Measurements from ENCODE around the gene DCAF5.
"Not testable (repeated sequence)": the region's sequence is repeated elsewhere in the genome, so short reads cannot be mapped to it uniquely, and the experiment has no call there.

Gene DCAF5

DNA sequence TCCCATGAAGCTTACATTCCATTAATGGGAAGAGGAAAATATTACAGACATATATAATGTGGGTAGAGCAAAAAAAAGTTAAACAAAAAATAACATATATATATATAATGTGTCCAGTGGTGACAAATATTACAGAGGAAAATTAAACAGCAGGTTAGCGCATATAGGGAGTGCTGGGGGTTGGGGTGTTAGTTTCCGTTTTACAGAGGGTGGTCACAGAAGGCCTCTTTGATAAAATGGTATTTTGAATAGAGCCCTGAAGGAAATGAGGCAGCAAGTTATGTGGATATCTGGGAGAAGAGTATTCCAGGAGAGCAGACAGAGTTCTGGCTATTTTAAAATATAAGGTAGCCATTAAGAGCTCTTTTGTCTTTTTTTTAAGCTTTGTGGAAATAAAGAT, 73.2 kb downstream of the DCAF5 start:
- peak overlapping the region; percentile 57 for H3K27ac ChIP-seq
- TF ChIP-seq ZFX (IDR thresholded peaks at IDR 0.05; ENCODE audit: borderline replicate concordance), result no peak
- TF ChIP-seq, protein P1, sequence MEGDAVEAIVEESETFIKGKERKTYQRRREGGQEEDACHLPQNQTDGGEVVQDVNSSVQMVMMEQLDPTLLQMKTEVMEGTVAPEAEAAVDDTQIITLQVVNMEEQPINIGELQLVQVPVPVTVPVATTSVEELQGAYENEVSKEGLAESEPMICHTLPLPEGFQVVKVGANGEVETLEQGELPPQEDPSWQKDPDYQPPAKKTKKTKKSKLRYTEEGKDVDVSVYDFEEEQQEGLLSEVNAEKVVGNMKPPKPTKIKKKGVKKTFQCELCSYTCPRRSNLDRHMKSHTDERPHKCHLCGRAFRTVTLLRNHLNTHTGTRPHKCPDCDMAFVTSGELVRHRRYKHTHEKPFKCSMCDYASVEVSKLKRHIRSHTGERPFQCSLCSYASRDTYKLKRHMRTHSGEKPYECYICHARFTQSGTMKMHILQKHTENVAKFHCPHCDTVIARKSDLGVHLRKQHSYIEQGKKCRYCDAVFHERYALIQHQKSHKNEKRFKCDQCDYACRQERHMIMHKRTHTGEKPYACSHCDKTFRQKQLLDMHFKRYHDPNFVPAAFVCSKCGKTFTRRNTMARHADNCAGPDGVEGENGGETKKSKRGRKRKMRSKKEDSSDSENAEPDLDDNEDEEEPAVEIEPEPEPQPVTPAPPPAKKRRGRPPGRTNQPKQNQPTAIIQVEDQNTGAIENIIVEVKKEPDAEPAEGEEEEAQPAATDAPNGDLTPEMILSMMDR (IDR thresholded peaks at IDR 0.05), result no peak

DNA sequence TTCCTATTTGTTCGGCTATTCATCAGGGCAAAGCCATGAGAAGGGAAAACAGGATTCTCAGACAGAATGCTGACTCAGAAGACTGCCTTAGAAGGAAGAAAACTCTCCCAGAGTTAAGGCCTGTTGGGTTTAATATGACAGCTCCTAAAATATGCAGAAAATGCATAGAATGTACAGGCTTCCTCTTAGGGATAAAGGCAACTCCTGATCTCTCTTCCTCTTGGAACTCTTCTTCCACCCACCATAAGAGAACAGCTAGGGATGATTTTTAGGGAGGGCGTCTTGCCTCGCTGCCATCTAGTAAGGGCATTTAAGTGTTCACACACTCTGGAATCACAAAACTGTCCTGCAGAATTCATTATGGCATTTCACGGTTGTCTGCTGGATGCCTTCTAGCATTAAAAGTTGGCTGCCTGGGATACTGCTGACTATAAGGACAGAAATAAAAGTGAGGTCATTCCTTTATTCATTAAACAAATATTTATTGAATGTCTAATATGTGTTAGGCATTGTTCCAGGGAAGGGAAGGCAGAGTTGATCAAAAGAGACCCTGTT, 73.7 kb downstream of the DCAF5 start:
- H3K27ac ChIP-seq, result peak overlapping the region; percentile 57
- no peak for TF ChIP-seq ZFX (IDR thresholded peaks at IDR 0.05; ENCODE audit: borderline replicate concordance)
- TF ChIP-seq, protein P1 (IDR thresholded peaks at IDR 0.05), result no peak

DNA sequence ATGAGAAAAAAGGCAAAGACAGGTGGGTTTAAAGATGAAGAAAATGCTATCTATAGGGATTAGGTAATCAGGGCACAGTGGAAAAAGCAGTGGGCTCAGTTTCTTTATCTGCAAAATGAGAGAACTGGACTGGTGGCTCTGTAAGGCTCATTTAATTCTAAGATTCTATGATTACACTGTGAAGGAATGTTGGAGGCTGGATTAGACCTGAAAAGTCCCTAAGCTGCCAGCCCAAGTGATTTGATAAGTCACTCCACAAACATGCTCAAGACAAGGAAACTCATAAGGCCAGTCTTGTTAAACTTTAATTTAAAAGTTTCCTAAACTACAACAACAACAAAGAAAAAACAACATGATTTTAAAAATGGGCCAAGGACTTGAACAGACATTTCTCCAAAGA, 75.1 kb downstream of the DCAF5 start:
- H3K27ac ChIP-seq, result no peak overlapping the region
- TF ChIP-seq, protein P1 (IDR thresholded peaks at IDR 0.05), result no peak
- no peak for TF ChIP-seq ZFX (IDR thresholded peaks at IDR 0.05; ENCODE audit: borderline replicate concordance)

DNA sequence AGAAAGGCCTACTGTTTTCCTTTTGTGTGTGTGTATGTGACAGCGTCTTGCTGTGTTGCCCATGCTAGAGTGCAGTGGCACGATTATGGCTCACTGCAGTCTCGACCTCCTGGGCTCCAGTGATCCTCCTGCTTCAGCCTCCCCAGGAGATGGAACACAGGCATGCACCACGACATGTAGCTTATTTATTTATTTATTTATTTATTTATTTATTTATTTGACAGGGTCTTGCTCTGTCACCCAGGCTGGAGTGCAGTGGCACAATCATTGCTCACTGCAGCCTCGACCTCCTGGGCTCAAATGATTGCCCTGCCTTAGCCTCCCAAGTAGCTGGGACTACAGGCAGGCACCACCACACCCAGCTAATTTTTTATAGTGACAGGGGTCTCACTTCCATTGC, 75.7 kb downstream of the DCAF5 start:
- H3K27ac ChIP-seq, result not testable (repeated sequence)

DNA sequence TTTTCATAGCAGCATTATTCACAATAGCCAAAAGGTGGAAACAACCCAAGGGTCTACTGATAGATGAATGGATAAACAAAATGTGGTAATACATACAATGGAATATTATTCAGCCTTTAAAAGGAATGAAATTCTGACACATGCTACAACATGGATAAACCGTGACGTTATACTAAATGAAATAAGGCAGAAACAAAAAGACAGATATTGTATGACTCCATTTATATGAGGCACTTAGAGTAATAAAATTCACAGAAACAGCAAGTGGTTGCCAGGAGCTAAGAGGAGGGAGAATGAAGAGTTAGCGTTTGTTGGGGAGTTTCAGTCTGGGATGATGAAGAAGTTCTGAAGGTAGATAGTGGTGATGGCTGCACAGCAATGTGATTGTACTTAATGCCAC, 76.6 kb downstream of the DCAF5 start:
- H3K27ac ChIP-seq, result no peak overlapping the region
- no peak for TF ChIP-seq ZFX (IDR thresholded peaks at IDR 0.05; ENCODE audit: borderline replicate concordance)

DNA sequence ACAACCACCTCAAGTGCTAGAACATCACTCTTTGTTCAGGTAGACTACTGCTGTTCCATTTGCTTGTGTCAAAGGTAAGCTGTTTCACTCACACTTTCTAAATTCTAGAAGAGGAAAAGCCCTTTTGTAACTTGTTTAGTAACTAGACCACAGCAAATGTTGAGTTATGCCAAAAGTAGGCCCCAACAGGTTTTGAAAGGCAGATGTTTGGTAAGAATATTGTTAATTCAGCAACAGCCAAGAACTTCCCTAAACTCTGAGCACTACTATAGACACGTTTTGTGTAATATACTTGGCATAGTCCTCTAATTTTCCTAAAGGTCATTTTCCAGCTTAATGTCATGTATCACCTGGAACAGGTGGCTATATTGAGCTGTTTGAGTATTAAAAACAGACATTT, 79.0 kb downstream of the DCAF5 start:
- TF ChIP-seq, protein P1 (IDR thresholded peaks at IDR 0.05), result no peak
- TF ChIP-seq ZFX (IDR thresholded peaks at IDR 0.05; ENCODE audit: borderline replicate concordance), result no peak

DNA sequence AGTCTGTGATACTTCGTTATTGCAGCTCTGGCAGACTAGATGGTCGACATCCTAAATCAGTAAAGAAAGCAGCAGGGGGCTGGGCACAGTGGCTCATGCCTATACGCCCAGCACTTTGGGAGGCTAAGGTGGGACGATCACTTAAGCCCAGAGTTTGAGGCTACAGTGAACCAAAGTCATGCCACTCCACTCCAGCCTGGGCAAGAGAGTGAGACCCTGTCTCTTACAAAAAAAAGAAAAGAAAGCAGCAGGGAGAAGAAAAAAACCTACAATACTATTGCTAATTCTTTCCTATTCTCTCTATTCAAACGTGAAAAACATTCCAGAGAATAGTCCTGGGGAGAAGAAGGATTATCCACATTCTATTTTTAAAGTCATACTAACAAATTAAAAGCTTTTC, 79.5 kb downstream of the DCAF5 start:
- no peak overlapping the region for H3K27ac ChIP-seq
- TF ChIP-seq, protein P1 (IDR thresholded peaks at IDR 0.05), result no peak
- no peak for TF ChIP-seq ZFX (IDR thresholded peaks at IDR 0.05; ENCODE audit: borderline replicate concordance)

More for the DNA sequence above, 79.0 kb downstream of the DCAF5 start:
- no peak overlapping the region for H3K27ac ChIP-seq

DNA sequence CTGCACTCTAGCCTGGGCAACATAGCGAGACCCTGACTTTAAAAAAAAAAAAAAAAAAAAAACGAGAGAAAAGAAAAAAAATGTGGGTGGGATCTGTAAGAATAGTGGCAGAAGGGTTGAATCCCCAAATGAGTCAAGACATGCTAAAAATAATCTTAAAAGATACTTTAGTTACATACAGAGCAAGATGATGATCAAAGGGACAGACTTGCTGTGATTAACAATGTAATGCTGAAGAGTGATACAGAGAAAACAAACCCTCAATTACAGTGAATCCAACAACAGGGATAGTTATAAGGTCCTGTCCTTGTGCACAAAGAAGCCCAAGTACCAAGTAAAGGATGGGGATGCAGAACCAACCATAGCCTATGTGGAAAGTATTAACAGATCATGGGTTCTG, 80.3 kb downstream of the DCAF5 start:
- no peak for TF ChIP-seq ZFX (IDR thresholded peaks at IDR 0.05; ENCODE audit: borderline replicate concordance)
- TF ChIP-seq, protein P1 (IDR thresholded peaks at IDR 0.05), result no peak
- no peak overlapping the region for H3K27ac ChIP-seq
